Measurements from ENCODE around the gene SLC35A4. TPM values are rescaled to one million over a fixed set of nuclear protein-coding genes. Genes with fewer than 3 reads are reported as not detected.
"Not testable (repeated sequence)": the region's sequence is repeated elsewhere in the genome, so short reads cannot be mapped to it uniquely, and the experiment has no call there.

SLC35A4 gene
- total RNA-seq, 4 donors from 2014 or later, result 24.5 to 52.0 (median 32.7) TPM

DNA sequence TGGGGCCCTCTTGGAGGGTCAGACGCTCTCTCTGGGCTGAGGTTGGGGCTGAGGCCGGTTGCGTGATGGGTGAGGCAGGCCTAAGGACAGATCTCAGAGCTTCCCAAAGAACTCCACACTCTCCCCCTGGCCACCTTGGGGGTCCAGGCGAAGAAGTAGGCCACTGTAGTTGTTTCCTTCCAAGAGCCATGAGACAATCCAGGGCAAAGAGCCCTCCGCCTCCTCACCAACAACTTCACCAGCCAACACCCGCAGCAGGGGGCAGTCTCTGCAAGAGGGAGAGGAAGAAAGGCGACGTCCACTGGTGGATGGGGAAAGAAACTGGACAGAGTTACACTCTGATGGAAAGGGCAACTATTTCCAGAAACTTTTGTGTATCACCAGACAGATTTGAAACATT is 10.7 kb downstream of the SLC35A4 start:
- H3K9me3 ChIP-seq, result no peaks in the 10 kb centered on the region
- peaks cover 0 to 9% of the 10 kb centered on the region in 2 donors for H3K36me3 ChIP-seq
- 53% methylated on average over 3 of the region's 8 CpGs; no CpG with 5 or more reads in 1 of the 2 donors for WGBS, 2 donors (ENCODE audit: low coverage in 1 of 2)
- peak; percentile 61 for ATAC-seq
- H3K27me3 ChIP-seq, result no peaks in the 10 kb centered on the region
- H3K4me1 ChIP-seq, result peaks cover 0 to 14% (median under 1%) of the 10 kb centered on the region in 3 donors
- no peak overlapping the region for H3K27ac ChIP-seq
- no peak overlapping the region for H3K4me3 ChIP-seq
- TF ChIP-seq CTCF (IDR thresholded peaks at IDR 0.05) (peak in 3 of 4 experiments; percentile 22 to 39 (median 26)), POLR2A (IDR thresholded peaks at IDR 0.05) (no peak)

- no peak for ATAC-seq
- no peaks in the 10 kb centered on the region for H3K36me3 ChIP-seq
- no peak overlapping the region for H3K4me3 ChIP-seq
- no peaks in the 10 kb centered on the region for H3K9me3 ChIP-seq
- WGBS, 2 donors (ENCODE audit: low coverage in 1 of 2), result 60 to 66% methylated on average over 1 to 2 of the region's 2 CpGs
- H3K27ac ChIP-seq, result peak overlapping the region in 2 of 4 donors; percentile 20 to 24
- TF ChIP-seq EP300 (IDR thresholded peaks at IDR 0.05) (no peak), POLR2A (IDR thresholded peaks at IDR 0.05) (no peak), CTCF (IDR thresholded peaks at IDR 0.05) (no peak), POLR2AphosphoS5 (IDR thresholded peaks at IDR 0.05) (no peak)
- H3K27me3 ChIP-seq, result no peaks in the 10 kb centered on the region
- H3K4me1 ChIP-seq, result peaks cover 0 to 2% (median 0%) of the 10 kb centered on the region in 3 donors
Observed at GRCh38 chr5:140576776-140577201, 12.2 kb downstream of the SLC35A4 start.

DNA sequence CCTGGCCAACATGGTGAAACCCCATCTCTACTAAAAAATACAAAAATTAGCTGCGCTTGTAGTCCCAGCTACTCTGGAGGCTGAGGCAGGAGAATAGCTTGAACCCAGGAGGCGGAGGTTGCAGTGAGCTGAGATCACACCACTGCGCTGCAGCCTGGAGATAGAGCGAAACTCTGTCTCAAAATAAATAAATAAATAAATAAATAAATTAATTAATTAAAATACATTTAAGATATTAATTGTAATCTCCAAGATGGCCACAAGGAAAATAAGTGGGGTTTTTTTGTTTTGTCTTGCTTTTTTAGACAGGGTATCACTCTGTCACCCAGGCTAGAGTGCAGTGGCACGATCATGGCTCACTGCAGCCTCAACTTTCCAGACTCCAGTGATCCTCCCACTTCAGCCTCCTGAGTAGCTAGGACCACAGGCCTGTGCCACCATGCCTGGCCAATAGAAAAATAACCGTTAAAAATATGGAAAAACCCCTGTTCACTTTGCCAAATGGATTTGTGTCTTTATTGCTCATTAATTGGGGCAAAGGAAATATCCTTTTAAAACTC is 14.6 kb downstream of the SLC35A4 start:
- H3K4me1 ChIP-seq, H3K4me3 ChIP-seq, H3K9me3 ChIP-seq, H3K27me3 ChIP-seq, ATAC-seq, H3K36me3 ChIP-seq, H3K27ac ChIP-seq: not testable (repeated sequence)
- WGBS, 2 donors (ENCODE audit: low coverage in 1 of 2), result 93% methylated on average over 6 of the region's 6 CpGs
- peak in 1 of 4 experiments; percentile 15 for TF ChIP-seq CTCF (IDR thresholded peaks at IDR 0.05)

- Histone ChIP-seq H3K4me3 (no peak overlapping the region), H3K27ac (no peak overlapping the region), H3K27me3 (no peaks in the 10 kb centered on the region), H3K9me3 (peaks cover 0 to 6% (median 0%) of the 10 kb centered on the region in 3 donors), H3K36me3 (no peaks in the 10 kb centered on the region), H3K4me1 (no peaks in the 10 kb centered on the region)
- ATAC-seq, result no peak
- TF ChIP-seq CTCF (IDR thresholded peaks at IDR 0.05), result no peak
- no peak for TF ChIP-seq EP300 (IDR thresholded peaks at IDR 0.05)
- TF ChIP-seq POLR2A (IDR thresholded peaks at IDR 0.05), result no peak
- TF ChIP-seq POLR2AphosphoS5 (IDR thresholded peaks at IDR 0.05), result no peak
- WGBS, 2 donors (ENCODE audit: low coverage in 1 of 2), result 100% methylated on average over 1 of the region's 1 CpG
Observed at GRCh38 chr5:140587495-140587894, 22.9 kb downstream of the SLC35A4 start.

DNA sequence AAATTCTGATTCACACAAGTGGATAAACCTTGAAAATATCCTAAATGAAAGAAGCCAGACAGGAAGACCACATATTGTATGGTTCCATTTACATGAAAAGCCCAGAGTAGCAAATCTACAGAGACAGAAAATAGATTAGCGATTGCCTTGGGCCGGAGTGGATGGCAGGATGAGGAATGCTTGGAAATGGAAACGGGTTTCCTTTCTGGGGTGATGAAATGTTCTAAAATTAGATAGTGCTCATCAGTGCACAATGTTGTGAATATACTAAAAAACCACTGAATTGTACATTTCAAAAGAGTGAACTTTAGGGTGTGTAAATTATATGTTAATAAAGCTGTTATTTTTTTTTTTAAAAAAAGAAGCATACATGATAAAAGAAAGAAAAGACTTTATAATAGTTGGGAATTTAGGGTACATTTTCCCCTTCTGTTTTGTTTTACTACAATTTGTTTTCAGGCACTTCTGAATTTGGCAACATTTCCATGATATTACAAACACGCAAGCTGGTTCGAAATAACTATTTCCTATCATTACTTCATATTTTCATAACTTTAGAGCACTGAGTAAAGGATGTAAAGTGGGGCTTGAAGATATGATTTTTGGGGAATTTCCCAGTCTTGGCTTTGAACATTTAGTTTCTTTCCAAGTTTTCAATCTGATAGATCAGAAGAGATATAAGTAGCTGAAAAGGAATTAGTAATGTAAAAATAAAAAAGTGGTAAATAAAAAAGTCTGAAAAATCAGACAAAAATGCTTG is 23.9 kb downstream of the SLC35A4 start:
- Histone ChIP-seq H3K36me3 (no peaks in the 10 kb centered on the region), H3K27me3 (no peaks in the 10 kb centered on the region), H3K27ac (peak overlapping the region in 1 of 4 donors; percentile 26), H3K4me3 (no peak overlapping the region), H3K4me1 (no peaks in the 10 kb centered on the region), H3K9me3 (no peaks in the 10 kb centered on the region)
- 38 to 39% methylated on average over 5 of the region's 5 CpGs for WGBS, 2 donors (ENCODE audit: low coverage in 1 of 2)
- TF ChIP-seq EP300 (IDR thresholded peaks at IDR 0.05) (no peak), CTCF (IDR thresholded peaks at IDR 0.05) (no peak), POLR2A (IDR thresholded peaks at IDR 0.05) (no peak), POLR2AphosphoS5 (IDR thresholded peaks at IDR 0.05) (no peak)
- peak; percentile 62 for ATAC-seq
